Measurements from ENCODE around the gene LBR.

Gene LBR

GRCh38 chr1:225366018-225366417, 61.8 kb downstream of the LBR start:
- no peak for DNase-seq

DNA sequence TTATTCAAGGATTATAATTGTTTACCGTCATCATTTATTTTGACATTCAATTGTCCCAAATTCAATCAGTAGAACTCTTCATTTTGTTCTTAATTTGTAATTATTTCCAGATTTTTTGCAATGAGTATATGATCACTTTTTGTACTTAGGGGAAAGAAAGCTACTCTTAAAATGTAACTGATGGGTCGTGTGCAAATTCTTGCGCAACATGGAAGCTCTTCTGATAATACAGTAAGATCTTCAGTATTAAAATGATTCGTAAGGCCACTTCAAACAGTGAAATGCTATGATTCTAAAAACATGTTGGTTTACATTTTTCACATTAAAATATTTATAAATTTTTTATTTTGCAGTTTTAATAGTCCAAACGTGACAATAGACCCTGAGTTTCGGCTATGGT, 63.4 kb downstream of the LBR start:
- no peak for DNase-seq

- DNase-seq, result no peak
Measured at GRCh38 chr1:225362805-225363204, 65.0 kb downstream of the LBR start.

GRCh38 chr1:225361176-225361575, 66.7 kb downstream of the LBR start:
- no peak for DNase-seq

DNA sequence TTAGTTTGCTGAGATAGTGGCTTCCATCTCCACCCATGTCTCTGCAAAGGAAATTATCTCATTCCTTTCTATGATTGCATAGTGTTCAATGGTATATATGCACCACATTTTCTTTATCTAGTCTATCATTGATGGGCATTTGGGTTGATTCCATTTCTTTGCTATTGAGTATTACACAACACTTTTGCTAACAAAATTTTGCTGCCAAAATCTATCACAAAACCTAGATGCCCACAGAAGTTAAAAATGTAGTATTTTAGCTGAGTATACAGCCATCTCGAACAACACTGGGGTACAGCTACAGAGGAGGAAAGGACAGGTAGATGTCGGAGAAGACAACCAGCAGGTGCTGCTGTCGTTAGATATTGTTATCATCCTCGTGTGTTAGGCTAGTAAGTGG, 67.7 kb downstream of the LBR start:
- DNase-seq, result no peak

DNA sequence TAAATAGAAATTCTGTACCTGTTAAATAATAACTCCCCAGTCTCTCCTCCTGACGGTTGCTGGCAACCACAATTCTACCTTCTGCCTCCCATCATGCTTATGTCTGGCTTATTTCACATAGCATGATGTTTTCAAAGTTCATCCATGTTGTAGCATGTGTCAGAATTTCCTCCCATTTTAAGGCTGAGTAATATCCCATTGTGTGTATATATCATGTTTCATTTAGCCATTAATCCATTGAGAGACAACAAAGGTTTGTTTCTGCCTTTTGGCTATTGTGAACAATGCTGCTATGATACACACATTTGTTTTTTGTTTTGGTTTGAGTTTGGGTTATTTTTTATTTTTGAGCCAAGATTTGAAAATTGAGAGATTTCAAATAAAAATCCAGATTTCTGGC, 72.0 kb downstream of the LBR start:
- DNase-seq, result no peak

GRCh38 chr1:225354906-225355305, 72.9 kb downstream of the LBR start:
- DNase-seq, result no peak

Measured in NCI-H2227 treated with DMSO at 0.1 percent for 48 hours (cell line).